Spleen (tissue), 7 donors: ENCODE data around the gene CALHM3.

ENCODE experiments used
- POLR2A ChIP-seq, 3 donors: fragments of 450-650 bp; IDR thresholded peaks; one replicate each; pipeline ENCODE4 v1.5.1; 2017; ENCODE audit warnings: antibody characterized with exemption in 3 of 3, mild to moderate bottlenecking in 1 of 3
- TF ChIP-seq, protein P1 (sequence below), 11 experiments: fragments of 200-600 bp in 7 of 11; fragments of 450-650 bp in 4 of 11; sonication (generic) in 4 of 11; IDR thresholded peaks in 8 of 11; conservative IDR thresholded peaks in 3 of 11; 1 replicate in 7 of 11; 2 replicates in 4 of 11; pipeline versions ENCODE4 v1.4.0 to v1.8.0; 2016 to 2021; ENCODE audit warnings: antibody characterized with exemption in 11 of 11, inconsistent platforms in 4 of 11, mild to moderate bottlenecking in 1 of 11
- donor health status: DM: no; HTN: no; CAD: no; lungs with moderate emphysema.
- donor health status: DM: no; HTN: no; CAD: no.
- donor health status: DM: no; HTN: no; CAD: no.

GRCh38 chr10:103441611-103442010 lies 37.4 kb downstream of the CALHM3 start:
- TF ChIP-seq, protein P1, sequence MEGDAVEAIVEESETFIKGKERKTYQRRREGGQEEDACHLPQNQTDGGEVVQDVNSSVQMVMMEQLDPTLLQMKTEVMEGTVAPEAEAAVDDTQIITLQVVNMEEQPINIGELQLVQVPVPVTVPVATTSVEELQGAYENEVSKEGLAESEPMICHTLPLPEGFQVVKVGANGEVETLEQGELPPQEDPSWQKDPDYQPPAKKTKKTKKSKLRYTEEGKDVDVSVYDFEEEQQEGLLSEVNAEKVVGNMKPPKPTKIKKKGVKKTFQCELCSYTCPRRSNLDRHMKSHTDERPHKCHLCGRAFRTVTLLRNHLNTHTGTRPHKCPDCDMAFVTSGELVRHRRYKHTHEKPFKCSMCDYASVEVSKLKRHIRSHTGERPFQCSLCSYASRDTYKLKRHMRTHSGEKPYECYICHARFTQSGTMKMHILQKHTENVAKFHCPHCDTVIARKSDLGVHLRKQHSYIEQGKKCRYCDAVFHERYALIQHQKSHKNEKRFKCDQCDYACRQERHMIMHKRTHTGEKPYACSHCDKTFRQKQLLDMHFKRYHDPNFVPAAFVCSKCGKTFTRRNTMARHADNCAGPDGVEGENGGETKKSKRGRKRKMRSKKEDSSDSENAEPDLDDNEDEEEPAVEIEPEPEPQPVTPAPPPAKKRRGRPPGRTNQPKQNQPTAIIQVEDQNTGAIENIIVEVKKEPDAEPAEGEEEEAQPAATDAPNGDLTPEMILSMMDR (IDR thresholded peaks at IDR 0.05 in 8 of 11, conservative IDR thresholded peaks at IDR 0.05 in 3 of 11) = no peak
- no peak for TF ChIP-seq POLR2A (IDR thresholded peaks at IDR 0.05)
